ENCODE results near the gene PRRG2. TPM values are rescaled to one million over a fixed set of nuclear protein-coding genes. Genes with fewer than 3 reads are reported as not detected.

The PRRG2 gene
- total and polyA plus RNA-seq, 12 donors, result 0.34 to 2.4 (median 0.72) TPM

GRCh38 chr19:49609499-49610092, 28.5 kb downstream of the PRRG2 start:
- WGBS, 2 donors, result 96% methylated on average over 12 of the region's 12 CpGs
- TF ChIP-seq CTCF (IDR thresholded peaks at IDR 0.05), result no peak
- Histone ChIP-seq H3K4me1 (peaks cover 0 to 26% (median 5%) of the 10 kb centered on the region in 9 donors), H3K27me3 (no peaks in the 10 kb centered on the region), H3K27ac (no peak overlapping the region), H3K36me3 (peaks cover 0 to 86% (median 11%) of the 10 kb centered on the region in 9 donors), H3K9me3 (no peaks in the 10 kb centered on the region), H3K4me3 (no peak overlapping the region)
- DNase-seq (no peak), ATAC-seq (peak in 1 of 8 donors; percentile 11)
- intact Hi-C loops (cut with DNase I), result no loop called here

GRCh38 chr19:49613374-49613773, 32.3 kb downstream of the PRRG2 start:
- 53 to 56% methylated on average over 4 of the region's 4 CpGs for WGBS, 2 donors
- H3K4me1 ChIP-seq, result peaks cover 0 to 26% (median 5%) of the 10 kb centered on the region in 9 donors
- peak in 1 of 8 donors; percentile 59 for ATAC-seq

GRCh38 chr19:49614096-49614833, 33.1 kb downstream of the PRRG2 start:
- Histone ChIP-seq H3K27me3 (no peaks in the 10 kb centered on the region), H3K36me3 (peaks cover 4 to 82% (median 29%) of the 10 kb centered on the region in 9 donors), H3K4me1 (peaks cover 0 to 26% (median 5%) of the 10 kb centered on the region in 9 donors), H3K27ac (peak overlapping the region in 2 of 10 donors; percentile 1 to 50), H3K4me3 (no peak overlapping the region), H3K9me3 (peaks cover 0 to 6% (median 0%) of the 10 kb centered on the region in 11 donors)
- WGBS, 2 donors, result 88% methylated on average over 19 of the region's 19 CpGs
- DNase-seq (no peak), ATAC-seq (no peak)
- intact Hi-C loops (cut with DNase I), result no loop called here
- no peak for TF ChIP-seq CTCF (IDR thresholded peaks at IDR 0.05)

More at GRCh38 chr19:49613374-49613773, 32.3 kb downstream of the PRRG2 start:
- no peak for TF ChIP-seq CTCF (IDR thresholded peaks at IDR 0.05)
- Histone ChIP-seq H3K36me3 (peaks cover 4 to 82% (median 31%) of the 10 kb centered on the region in 9 donors), H3K27ac (peak overlapping the region in 1 of 10 donors; percentile 50), H3K4me3 (no peak overlapping the region), H3K9me3 (peaks cover 0 to 6% (median 0%) of the 10 kb centered on the region in 11 donors), H3K27me3 (no peaks in the 10 kb centered on the region)
- intact Hi-C loops (cut with DNase I), result no loop called here
- no peak for DNase-seq

GRCh38 chr19:49615861-49616260, 34.7 kb downstream of the PRRG2 start:
- intact Hi-C loops (cut with DNase I), result no loop called here
- Histone ChIP-seq H3K4me1 (peaks cover 0 to 26% (median 5%) of the 10 kb centered on the region in 9 donors), H3K27me3 (no peaks in the 10 kb centered on the region), H3K36me3 (peaks cover 4 to 79% (median 30%) of the 10 kb centered on the region in 9 donors), H3K4me3 (no peak overlapping the region), H3K9me3 (peaks cover 0 to 6% (median 0%) of the 10 kb centered on the region in 11 donors), H3K27ac (no peak overlapping the region)
- WGBS, 2 donors, result 93 to 96% methylated on average over 22 to 23 of the region's 23 CpGs
- TF ChIP-seq CTCF (IDR thresholded peaks at IDR 0.05), result no peak
- ATAC-seq (no peak), DNase-seq (no peak)

All from heart right ventricle (tissue), 16 donors.